T47D (cell line): ENCODE data around the gene SPNS2.

Experiments
- DNase-seq, 2 experiments: peaks; one replicate each; pipeline versions ENCODE4 v3.0.0 to v3.0.0-alpha.2; 2011 to 2012; ENCODE audit warnings: low read depth in 1 of 2, low spot score in 1 of 2
- JUND ChIP-seq: IDR thresholded peaks from 2 replicates; pipeline ENCODE4 v1.6.1; 2012; ENCODE audit warnings: low read depth
- in situ Hi-C: cut with HindIII; loops from 2 replicates; pipeline ENCODE4 v1.10.0; 2016; ENCODE audit warnings: low sequenced_read_pairs, low pct_unique_long_range_greater_than_20kb

The SPNS2 gene

DNA sequence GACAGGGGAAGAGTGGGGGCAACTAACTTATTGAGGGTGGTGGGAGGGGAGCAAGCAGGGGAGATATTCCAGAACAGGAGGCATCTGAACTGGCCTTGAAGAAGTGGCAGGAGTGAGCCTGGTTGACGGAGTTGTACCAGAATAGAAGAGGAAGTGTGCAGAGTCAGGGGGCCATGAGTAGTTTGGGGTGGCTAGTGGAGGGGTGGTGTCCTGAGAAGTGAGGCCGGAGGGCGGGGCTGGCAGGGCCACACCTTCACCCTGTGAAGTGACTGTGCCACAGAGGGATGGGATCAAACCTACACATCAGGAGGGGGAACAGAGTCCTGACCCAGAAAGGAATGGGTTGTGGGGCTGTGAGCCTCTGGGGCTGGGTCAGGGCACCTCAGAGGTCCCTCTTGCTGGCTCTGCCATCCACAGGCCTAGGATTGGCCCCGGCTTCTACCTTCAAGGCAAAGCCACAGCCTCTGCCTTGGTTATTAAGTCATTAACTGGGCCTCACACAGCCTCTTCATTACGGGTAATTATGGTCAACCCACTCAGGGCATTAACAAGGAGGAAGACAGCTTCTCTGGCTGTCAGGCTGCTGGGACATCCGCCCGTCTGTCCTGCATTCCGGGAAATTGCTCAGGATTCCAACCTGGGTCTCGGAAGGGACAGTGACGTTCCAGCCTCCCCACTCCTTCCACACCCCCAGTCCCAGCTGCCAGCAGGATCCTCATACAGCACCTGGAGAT, 12.7 kb downstream of the SPNS2 start:
- TF ChIP-seq JUND = no peak
- in situ Hi-C loops = no loop called here

DNA sequence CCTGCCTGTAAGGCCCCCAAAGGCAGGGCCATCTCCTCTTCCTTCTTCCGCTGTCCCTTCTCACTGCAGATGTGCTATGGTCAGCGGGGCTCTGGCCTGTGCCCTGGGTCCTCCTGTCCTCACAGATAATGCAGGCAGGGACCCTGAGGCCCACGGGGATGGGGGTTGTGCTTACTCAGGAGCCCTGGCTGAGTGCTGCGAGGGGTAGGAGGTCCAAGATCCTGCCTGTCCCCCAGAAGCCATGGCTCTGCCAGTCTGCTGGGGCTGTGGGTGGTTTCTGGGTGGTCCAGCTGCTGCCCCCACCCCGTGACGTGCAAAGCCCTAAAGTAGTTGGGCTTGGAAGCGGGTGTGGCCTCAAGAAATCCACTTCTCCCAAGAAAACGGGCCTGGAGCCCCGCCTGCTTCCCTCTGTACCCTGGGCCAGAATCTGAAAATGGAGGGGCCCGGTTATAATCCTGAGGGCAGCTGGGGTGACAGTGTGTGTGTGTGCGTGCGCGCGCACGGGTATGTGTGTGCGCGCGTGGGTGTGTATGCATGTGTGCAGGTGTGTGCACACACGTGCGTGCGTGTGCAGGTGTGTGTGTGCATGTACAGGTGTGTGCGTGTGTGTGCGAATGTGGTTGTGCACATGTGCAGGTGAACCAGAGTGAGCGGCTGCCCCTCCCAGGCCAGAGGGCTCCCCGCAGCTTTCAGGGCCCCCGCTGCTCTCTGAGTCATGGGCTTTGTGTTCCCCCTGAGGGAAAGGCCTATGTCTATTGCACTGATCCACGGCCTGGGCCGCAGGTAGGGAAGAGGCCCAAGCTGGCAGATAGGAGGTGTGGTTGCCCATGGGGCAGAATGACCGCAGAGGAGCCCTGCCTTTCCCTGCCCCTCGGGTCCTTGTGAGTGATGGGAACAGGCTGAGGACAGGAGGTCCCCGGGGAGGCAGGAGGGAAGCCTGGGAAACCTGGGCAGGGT, 13.8 kb downstream of the SPNS2 start:
- no peak for TF ChIP-seq JUND
- in situ Hi-C loops = no loop called here
- no peak for DNase-seq

More for the DNA sequence above, 12.7 kb downstream of the SPNS2 start:
- no peak for DNase-seq

DNA sequence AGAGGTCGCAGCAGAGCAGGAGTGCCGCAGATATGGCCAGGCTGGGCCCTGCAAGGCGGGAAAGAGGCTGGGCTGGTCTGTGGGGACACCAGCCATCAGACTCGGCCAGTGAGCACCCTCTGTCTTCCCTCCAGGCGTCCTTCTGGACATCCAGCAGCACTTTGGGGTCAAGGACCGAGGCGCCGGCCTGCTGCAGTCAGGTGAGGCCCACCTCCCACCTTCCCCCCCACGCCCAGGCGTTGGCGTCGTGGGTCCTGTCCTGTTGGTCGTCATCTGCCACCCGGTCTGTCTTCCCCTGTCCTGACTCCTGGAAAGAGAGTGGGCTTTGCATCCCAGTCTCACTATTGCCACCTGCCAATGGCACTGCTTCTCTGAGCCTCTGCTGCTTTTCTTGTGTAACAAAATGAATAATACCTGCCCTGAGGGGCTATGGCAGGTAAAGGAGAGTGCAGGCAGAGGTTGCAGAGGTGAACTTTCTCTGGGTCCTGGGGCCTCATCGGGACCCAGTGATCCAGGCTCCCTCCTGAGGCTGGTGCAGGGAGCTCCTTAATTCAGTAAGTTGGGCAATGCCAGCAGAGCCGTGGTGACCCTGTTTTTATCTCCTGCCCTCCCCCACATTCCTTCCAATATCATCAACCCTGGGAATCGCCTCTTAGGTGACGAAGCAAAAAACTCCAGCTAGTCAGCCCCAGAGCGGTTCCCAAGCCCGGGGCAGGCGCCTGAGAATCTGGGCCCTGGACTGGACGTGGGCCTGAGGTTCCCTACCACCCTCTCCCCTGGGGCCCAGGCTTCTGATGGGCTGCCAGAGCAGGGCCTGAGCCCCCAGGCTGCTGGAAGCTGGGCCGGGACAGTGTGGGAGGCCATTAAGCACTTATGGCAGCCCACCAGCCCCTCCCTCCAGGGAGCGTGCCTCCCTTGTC, 14.7 kb downstream of the SPNS2 start:
- in situ Hi-C loops = no loop called here
- TF ChIP-seq JUND = no peak
- peak in 1 of 2 experiments; percentile 74 for DNase-seq

DNA sequence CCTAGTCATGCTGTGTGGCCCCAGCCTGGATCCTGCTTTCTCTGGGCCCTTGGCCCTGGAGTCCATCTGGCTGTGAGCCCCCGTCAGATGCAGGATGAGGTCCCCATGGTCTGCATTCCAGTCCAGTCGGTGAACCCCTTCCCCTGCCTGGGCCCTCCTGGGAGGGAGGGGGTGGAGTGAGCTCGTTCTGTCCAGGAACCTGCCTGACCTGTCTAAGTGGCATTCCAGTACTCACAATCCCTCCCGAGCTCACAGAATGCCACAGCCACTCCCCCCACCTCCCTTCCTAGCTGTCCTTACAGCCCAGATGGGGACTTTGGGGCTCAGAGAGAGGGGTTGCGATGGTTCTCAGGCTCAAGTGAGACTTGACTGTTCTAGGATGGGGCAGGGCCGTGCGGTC, 15.5 kb downstream of the SPNS2 start:
- no peak for TF ChIP-seq JUND
- in situ Hi-C loops = no loop called here
- DNase-seq = peak; percentile 84 to 93

DNA sequence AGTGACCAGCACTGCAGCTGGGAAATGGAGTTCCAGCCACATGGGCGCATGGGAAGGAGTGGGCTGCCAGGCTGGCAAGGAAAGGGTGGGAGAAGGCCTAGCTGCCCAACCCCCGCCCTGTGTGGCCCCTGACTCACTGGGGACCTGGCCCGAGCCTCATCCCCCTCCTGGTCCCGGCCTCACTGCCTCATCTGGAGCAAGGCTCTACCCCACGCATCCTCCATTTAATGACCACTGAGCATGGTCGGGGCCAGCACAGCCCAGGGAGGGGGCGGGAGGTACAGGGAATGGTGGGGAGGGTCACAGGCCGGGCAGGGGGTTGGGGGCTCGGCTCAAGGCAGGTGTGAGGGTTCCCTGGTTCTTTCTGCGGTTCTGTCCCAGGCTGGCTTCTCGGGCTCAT, 16.1 kb downstream of the SPNS2 start:
- in situ Hi-C loops = no loop called here

DNA sequence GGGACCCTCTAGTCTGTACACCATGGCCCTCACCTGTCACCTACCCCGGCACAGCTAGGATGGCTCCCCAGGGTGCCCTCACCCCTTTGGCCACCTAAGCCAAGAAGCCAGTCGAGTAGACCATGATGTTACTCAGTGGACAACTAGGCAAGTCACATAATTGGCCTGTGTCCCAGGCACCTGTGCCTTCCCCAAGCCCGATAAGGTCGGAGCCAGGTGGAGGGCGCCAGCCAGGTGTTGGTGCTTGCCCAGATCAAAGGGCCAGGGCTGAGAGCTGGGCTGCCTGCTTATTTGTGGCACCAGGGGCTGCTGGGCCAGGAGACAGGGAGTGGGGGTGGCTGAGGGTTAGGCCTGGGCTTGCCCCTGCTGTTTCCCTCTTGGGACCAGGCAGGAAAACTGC, 16.8 kb downstream of the SPNS2 start:
- no peak for TF ChIP-seq JUND
- DNase-seq = no peak

More for the DNA sequence above, 16.1 kb downstream of the SPNS2 start:
- no peak for DNase-seq
- no peak for TF ChIP-seq JUND

DNA sequence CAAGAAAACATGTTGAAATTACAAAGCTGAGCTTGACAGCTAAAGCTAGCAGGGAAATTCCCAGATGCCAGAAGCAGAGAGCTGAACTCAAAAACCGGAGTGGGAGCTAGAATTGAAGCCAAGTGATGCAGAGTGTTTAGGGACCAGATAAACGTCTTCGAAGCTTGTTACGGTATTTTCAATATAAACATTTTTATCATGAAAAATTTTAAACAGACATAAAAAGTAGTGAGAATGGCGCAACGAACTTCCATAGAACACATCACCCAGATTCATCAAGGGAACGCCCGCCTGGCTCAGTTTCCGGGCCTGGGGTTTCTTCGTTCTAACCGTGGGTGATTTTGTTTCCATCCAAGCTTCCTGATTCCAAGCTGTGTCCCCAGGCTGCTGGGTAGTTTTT, 18.1 kb downstream of the SPNS2 start:
- in situ Hi-C loops = no loop called here
- no peak for DNase-seq
- no peak for TF ChIP-seq JUND

More for the DNA sequence above, 16.8 kb downstream of the SPNS2 start:
- in situ Hi-C loops = no loop called here

DNA sequence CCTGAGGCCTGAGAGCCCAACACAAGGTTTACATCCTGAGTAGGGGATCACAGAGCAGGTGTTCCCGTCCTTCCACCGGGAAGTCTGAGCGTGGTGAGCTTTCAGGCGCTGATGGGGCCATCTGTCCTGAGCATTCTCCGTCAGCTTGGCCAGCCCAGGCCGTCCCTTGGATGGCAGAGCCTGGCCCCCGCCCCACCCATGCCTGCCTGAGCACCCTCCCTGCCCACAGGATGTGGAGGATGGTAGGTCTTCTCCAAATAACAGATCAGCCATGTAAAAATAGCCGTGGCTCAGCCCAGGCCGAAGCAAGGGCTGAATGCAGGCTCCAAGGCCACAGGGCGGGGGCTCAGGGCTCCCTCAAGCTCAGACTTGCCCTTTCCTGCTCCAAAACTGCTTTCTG, 20.2 kb downstream of the SPNS2 start:
- no peak for DNase-seq
- no peak for TF ChIP-seq JUND
- in situ Hi-C loops = no loop called here

DNA sequence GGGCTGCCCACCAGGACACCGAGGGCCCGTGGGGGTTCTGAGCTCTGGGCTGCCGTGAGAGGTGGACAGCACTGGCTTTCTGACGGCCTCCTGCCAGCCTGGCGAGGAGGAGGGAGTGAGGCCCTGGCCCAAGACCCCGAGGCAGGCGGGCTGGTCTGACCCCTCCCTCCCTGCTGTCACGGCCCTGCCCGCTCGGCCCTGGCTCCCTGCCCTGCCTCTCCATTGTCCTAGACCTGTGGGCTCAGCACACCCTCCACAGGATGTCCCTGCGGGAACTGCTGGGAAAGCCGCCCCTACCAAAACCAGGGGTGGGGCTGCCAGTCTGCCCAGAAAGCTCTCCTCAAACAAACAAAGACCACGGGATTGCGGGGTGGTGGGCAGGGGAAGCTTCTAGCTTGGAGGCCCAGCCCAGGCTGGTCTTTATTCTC, 20.7 kb downstream of the SPNS2 start:
- in situ Hi-C loops = no loop called here
- DNase-seq = no peak
- no peak for TF ChIP-seq JUND

DNA sequence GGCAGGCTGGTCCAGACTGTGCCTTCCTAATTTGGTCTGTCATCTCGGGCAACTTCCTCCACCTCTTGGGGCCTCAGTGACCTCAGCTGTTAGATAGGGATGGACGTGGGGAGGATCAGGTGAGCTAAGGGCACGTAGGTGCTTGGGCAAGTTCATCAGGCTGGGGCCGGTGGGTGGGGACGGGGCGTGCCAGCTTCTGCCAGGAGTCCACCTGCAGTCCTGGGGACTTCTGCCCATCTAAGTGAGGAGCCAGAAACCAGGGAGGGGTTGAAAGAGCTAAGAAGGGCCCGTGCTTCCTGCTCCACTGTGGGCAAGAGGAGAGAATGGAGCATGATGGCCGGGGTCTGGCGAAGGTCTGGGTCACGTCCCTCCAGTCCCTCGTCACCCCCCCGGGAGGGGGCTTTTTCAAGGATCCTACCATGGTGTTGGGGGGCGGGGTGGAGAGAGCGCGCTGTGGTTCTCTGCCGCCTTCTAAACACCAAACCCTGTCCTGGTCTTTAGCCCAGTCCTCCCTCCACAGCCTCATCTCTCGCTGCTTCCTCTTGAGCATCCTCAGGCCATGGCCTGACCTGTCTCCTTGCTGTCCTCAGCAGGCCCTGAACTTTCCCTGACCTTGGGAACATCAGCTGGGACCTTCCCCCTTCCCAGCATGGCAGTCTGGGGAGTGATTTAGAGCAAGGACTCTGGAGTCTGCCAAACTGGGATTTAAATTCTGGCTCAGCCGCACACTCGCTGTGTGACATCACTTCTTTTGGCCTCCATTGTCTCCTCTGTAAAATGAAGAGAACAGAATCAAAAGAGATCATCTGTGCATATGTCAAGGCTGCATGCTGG, 21.6 kb downstream of the SPNS2 start:
- DNase-seq = no peak
- in situ Hi-C loops = no loop called here
- no peak for TF ChIP-seq JUND

DNA sequence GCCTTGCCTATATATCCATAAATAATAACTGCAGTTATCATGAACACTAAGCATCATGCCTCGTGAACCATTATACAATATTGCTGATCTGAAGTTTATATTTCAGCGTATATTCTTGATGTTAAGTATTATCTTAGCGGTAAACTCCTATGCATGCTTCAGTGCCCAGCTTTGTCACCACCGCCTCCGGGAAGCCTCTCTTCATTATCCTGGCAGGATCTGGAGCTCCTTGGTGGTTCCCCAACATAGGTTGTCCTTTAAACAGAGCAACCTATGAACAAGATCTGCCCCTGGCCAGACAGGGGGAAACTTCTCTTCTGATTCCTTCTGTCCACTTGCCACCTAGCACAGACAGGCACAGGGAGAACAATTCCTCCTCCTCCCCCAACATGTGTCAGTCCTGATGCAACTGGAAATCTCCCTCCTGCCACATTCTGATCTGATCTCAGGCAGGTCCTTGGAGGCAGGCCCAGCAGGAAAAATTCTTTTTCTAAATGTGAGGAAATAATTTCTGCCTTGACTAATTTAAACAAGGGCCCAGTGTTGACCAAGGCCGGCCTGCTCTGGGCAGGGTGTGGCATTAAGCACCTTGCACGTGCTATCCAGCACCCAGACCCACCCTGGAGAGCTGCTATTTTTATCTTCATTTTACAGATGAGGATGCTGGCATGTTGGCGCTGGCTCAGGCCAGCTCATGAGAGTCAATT, 22.4 kb downstream of the SPNS2 start:
- no peak for TF ChIP-seq JUND
- in situ Hi-C loops = no loop called here
- no peak for DNase-seq
